Neural crest cell (in vitro differentiated cells): ENCODE measurements around the gene GRM4. TPM values are rescaled to one million over a fixed set of nuclear protein-coding genes. Genes with fewer than 3 reads are reported as not detected.

ENCODE experiments used
- DNase-seq: peaks from one replicate; pipeline ENCODE4 v3.0.0; 2021; ENCODE audit warnings: low read depth, mixed read lengths, low spot score
- H3K27ac Mint-ChIP-seq: one replicate; pipeline ENCODE4 v1.8.0; 2021; ENCODE audit warnings: mild to moderate bottlenecking, mixed read lengths; ENCODE audit not compliant: unreplicated experiment
- H3K27me3 Mint-ChIP-seq: 2 replicates; pipeline ENCODE4 v1.8.0; 2021; ENCODE audit warnings: low read depth, mild to moderate bottlenecking, mixed read lengths
- H3K36me3 Mint-ChIP-seq: 2 replicates; pipeline ENCODE4 v1.8.0; 2021; ENCODE audit warnings: low read depth, mild to moderate bottlenecking, mixed read lengths
- H3K4me1 Mint-ChIP-seq: 2 replicates; pipeline ENCODE4 v1.8.0; 2021; ENCODE audit warnings: mixed read lengths
- H3K4me3 Mint-ChIP-seq: one replicate; pipeline ENCODE4 v1.8.0; 2021; ENCODE audit warnings: mild to moderate bottlenecking, mixed read lengths
- H3K9me3 Mint-ChIP-seq: 2 replicates; pipeline ENCODE4 v1.8.0; 2021; ENCODE audit warnings: mixed read lengths
- CTCF ChIP-seq: fragments of 200-600 bp; sonication (generic); conservative IDR thresholded peaks from 2 replicates; pipeline ENCODE4 v1.5.0; 2021; ENCODE audit warnings: antibody characterized with exemption, mild to moderate bottlenecking
- total RNA-seq: library from RNA; stranded (reverse); gene quantifications from 2 replicates; pipeline ENCODE4 v1.2.1, GENCODE V29; 2021

Gene GRM4
- total RNA-seq, 1 donor from 2014 or later: not detected

DNA sequence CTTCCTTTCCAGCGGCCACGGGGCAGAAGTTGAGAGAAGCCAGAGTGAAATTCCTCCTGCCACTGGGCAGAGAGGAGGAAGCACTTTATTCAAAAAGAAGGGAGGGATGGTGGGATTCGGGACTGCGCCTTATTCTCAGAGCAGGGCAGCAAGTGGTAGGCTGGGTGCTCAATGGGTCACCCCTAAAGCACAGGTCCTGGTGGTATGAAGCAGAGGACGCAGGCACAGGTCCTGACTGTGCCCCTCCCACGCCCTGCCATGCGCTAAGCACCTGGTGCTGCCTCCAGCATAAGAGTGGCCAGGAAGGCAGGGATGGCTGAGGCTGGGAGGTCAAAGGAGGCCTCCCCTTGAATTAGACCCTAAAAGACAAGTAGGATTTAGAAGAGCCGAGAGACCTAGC, 4.9 kb upstream of the GRM4 start:
- Mint-ChIP-seq H3K9me3 (no peaks in the 10 kb centered on the region), H3K4me1 (peaks cover 14% of the 10 kb centered on the region), H3K27ac (no peak overlapping the region), H3K27me3 (peaks cover 84% of the 10 kb centered on the region), H3K36me3 (no peaks in the 10 kb centered on the region), H3K4me3 (no peak overlapping the region)
- TF ChIP-seq CTCF: no peak
- DNase-seq: no peak

- peaks cover 14% of the 10 kb centered on the region for H3K4me1 Mint-ChIP-seq
- H3K36me3 Mint-ChIP-seq: no peaks in the 10 kb centered on the region
- no peak overlapping the region for H3K27ac Mint-ChIP-seq
Observed at GRCh38 chr6:34149831-34150400, 4.0 kb upstream of the GRM4 start.

GRCh38 chr6:34149452-34149810, 3.5 kb upstream of the GRM4 start:
- peaks cover 91% of the 10 kb centered on the region for H3K27me3 Mint-ChIP-seq
- no peak for TF ChIP-seq CTCF
- no peaks in the 10 kb centered on the region for H3K9me3 Mint-ChIP-seq
- H3K27ac Mint-ChIP-seq: no peak overlapping the region
- H3K4me3 Mint-ChIP-seq: no peak overlapping the region
- DNase-seq: no peak
- no peaks in the 10 kb centered on the region for H3K36me3 Mint-ChIP-seq
- H3K4me1 Mint-ChIP-seq: peaks cover 12% of the 10 kb centered on the region

More at GRCh38 chr6:34149831-34150400, 4.0 kb upstream of the GRM4 start:
- H3K27me3 Mint-ChIP-seq: peaks cover 91% of the 10 kb centered on the region
- no peak for DNase-seq
- H3K9me3 Mint-ChIP-seq: no peaks in the 10 kb centered on the region
- no peak for TF ChIP-seq CTCF
- H3K4me3 Mint-ChIP-seq: no peak overlapping the region

DNA sequence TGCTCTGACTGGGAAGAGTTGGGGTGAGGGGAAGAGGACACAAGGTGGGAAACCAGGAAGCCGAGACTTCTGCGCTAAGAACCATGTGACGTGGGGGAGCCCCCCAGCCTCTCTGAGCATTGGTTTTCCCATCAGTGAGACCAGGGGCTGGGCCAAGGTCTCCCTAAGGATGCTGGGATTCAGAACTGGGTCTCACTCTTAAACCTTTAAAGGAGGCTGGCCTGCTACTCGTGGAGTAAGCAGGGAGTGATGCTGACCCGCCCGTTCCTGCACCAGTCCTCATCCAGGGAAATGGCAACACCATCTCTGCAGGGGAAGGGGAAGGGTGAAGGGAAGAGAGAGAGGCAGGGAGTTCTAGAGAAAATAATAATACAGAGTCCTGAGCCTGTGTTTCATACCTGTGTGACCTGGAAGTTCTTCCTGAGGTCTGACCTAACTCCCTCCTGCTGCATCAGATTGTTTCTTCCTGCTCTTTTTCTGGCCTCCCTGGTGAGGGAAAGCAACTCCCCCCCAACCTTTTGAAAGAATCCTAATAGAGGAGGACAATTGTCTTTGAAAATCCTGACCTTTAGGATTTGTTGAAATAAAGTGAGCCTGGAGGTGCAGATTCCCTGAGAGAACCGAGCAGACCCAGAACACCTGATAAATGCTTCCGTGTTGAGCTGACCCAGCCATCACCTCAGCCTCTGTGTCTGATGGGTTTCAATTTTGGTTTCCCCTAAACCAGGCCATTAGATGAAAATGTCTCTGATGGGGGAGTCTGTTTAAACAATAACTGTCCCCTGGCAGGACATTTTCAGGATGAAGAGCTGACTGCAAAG, 3.0 kb upstream of the GRM4 start:
- Mint-ChIP-seq H3K4me3 (no peak overlapping the region), H3K9me3 (no peaks in the 10 kb centered on the region), H3K27me3 (peaks cover 91% of the 10 kb centered on the region), H3K36me3 (no peaks in the 10 kb centered on the region), H3K4me1 (peaks cover 9% of the 10 kb centered on the region), H3K27ac (no peak overlapping the region)
- no peak for DNase-seq
- TF ChIP-seq CTCF: no peak

- H3K4me1 Mint-ChIP-seq: peaks cover 9% of the 10 kb centered on the region
- no peak for DNase-seq
- H3K27me3 Mint-ChIP-seq: peaks cover 92% of the 10 kb centered on the region
- H3K9me3 Mint-ChIP-seq: no peaks in the 10 kb centered on the region
- TF ChIP-seq CTCF: no peak
- H3K36me3 Mint-ChIP-seq: no peaks in the 10 kb centered on the region
- no peak overlapping the region for H3K27ac Mint-ChIP-seq
- no peak overlapping the region for H3K4me3 Mint-ChIP-seq
Observed at GRCh38 chr6:34147906-34148630, 2.2 kb upstream of the GRM4 start.
